SK-N-MC (cell line): Measurements from ENCODE around the gene ERFL.

Experiments used
- EZH2 ChIP-seq: fragments of 200-600 bp; sonication (generic); IDR thresholded peaks from one replicate; pipeline ENCODE4 v1.6.1; 2017; ENCODE audit warnings: antibody characterized with exemption
- POLR2AphosphoS5 ChIP-seq: IDR thresholded peaks from 2 replicates; pipeline ENCODE4 v1.6.1; 2012; ENCODE audit warnings: mild to moderate bottlenecking, low read depth, low read length, borderline replicate concordance

- TF ChIP-seq EZH2 = no peak
- TF ChIP-seq POLR2AphosphoS5 = no peak
Observed at GRCh38 chr19:41870401-41870873, 57.8 kb downstream of the ERFL start.
